ENCODE results near the gene CRELD2.
A peak's percentile ranks its signal among the peaks of the same experiment; 100 is the strongest.

The CRELD2 gene

GRCh38 chr22:49970528-49971231, 52.2 kb downstream of the CRELD2 start:
- peak; percentile 99 for DNase-seq

- peak; percentile 90 to 96 (median 92) for DNase-seq
These were observed 53.1 kb downstream of the CRELD2 start for GRCh38 chr22:49971232-49972162.

GRCh38 chr22:49972163-49973017, 54.0 kb downstream of the CRELD2 start:
- DNase-seq, result no peak

- DNase-seq, result no peak
These were observed 54.9 kb downstream of the CRELD2 start for GRCh38 chr22:49973018-49973961.

GRCh38 chr22:49975543-49976389, 57.3 kb downstream of the CRELD2 start:
- peak; percentile 58 to 79 (median 65) for DNase-seq

- DNase-seq, result peak; percentile 89 to 95 (median 94)
These were observed 58.2 kb downstream of the CRELD2 start for GRCh38 chr22:49976439-49977175.
